Anterior cingulate cortex (tissue), 58 donors: ENCODE data around the gene PRKX.
"Not testable (repeated sequence)": the region's sequence is repeated elsewhere in the genome, so short reads cannot be mapped to it uniquely, and the experiment has no call there.

Experiments
- DNase-seq, 58 donors: peaks; one replicate each; lab custom pipeline; 2025; lab: John Stamatoyannopoulos, UW

PRKX gene

DNA sequence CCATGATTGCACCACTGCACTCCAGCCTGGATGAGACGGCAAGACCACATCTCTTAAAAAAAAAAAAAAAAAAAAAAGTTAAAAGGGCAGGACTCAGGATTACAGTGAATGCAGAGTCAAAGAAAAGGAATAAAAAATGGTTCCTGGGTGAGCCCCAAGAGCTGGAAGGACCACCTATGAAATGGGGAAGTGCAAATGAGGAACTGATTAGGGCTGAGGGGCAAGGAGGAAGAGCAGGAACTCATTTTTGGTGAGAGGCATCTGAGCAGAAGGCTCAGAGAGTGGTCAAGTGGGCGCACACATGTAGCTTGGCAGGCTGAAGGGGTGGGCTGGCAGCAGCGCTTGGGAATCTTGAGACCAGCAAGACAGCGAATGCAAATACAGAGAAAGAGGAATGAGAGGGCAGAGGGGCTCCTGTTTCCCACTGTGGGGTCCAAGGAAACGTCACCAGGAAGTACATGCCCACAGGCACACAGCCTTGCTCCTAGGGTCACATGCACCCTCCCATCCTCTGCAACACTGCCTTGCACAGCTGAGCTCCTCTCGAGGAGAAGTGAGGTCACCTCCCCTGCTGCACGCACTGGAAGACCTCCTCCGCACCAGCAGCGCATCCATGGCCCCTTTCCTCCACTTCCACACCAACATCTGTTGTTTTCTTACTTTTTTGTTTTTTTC lies 49.7 kb downstream of the PRKX start:
- DNase-seq = peak in 13 of 58 donors; percentile 0 to 26 (median 9)

DNA sequence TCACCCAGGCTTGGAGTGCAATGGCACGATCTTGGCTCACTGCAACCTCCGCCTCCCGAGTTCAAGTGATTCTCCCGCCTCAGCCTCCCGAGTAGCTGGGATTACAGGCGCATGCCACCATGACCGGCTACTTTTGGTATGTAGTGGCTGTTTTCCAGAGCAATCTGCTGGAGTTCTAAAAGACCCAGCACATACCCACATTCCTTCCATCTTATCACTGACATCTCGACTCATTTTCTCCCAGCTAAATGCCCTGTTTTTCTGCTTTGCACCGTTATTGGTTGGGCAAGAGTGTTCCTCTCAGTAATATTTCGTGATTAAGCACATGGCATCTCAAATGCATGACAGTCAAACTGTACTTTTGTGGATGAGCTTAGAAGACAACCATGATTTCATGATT lies 53.7 kb downstream of the PRKX start:
- no peak for DNase-seq

DNA sequence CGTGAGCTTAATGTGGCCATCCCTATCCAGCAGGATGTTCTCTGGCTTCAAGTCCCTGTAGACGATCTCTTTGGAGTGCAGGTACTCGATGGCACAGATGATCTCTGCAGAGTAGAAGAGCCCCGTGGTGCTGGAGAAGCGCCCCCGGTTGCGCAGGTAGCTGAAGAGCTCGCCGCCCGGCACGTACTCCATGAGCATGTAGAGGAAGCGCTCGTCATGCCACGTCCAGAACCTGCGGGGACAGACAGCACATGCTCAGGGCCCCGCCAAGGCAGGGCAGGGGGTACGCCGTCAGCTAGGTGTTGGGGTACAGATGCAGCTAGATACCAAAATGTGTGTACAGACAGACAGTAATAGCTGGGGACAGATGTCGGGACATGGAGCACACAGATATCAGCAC lies 58.3 kb downstream of the PRKX start:
- no peak for DNase-seq

DNA sequence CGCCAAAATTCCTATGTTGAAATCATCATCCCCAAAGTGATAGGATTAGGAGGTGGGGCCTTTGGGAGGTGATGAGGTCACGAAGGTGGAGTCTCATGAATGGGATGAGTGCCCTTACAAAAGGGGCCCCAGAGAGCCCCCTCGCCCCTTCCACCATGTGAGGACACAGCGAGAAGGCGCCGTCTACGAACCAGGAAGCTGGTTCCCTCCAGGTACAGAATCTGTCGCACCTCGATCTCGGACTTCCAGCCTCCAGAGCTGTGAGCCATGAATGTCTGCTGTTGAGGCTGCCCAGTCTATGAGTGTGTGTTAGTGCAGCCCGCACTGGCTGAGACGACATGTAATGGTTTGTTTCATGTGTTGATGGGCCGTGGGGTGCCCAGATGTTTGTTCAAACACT lies 60.3 kb downstream of the PRKX start:
- DNase-seq = no peak

DNA sequence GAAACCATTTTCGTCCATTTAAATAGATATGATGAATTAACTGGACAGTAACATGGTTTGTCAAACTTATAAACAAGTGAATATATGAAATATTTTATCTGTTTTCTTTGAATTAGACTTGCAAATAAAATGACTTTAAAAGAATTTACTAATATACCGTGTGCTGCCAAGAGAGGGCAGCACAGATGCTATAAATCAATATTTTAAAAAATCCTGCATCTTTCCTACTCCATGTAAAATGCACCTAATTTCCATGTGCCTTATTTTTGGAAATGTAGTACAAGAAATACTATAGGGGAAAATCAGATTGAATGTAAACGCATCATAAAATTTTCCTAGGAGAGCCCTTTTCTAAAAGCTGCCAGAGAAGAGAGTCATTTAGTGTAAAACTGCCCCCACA lies 62.2 kb downstream of the PRKX start:
- no peak for DNase-seq

DNA sequence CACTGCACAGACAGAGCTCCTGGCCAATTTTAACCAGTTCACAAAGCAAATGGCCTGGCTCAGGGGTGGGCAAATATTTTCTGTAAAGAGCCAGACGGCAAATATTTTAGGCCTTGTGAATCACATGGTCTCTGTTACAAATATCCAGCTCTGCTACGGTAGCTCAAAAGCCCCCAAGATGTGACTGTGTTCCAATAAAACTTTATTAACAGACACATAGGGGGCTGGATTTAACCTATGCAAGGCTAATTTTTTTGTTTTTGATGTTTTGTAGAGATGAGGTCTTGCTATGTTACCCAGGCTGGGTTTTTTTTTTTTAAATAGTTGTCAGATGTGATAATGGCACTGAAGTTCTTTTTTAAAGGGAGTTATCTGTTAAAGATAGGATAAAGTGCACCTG lies 65.4 kb downstream of the PRKX start:
- no peak for DNase-seq

DNA sequence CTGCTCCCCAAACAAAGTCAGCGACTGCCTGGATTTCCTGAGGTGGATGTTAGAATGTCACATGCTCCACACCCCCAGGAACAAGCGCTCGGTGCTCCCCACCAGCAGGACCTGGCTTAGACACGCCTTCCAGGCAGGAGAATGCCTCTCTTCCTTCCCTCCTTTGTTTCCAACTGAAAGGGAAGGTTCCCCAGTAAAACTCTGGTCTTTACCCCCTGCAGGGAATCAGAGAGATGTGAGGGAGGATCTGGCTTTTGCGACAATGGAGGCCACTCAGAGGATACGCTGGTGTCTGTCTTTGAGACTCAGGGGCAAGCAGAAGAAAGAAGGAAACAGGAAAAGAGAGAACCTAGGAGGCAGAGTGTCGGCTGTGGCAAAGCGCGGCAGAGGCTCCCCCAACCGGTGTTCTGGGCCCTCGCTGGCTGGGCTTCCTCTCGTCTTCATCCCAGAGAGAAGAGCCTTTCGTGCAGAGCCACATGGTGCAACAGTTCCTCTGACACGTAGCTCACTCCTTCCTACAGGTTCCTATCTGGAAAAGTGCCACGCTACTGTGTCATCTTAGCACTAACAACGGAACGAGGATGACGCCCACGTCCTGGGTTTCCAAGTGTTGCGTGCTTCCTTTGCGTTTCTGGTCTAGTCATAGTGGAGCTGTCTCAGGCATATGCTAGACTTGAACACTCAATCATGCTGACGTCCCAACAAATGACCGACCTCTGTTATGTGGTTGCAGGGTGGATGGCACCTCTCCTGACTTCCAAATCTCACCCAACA lies 73.4 kb downstream of the PRKX start:
- DNase-seq = peak in 11 of 58 donors; percentile 0 to 18 (median 4)

DNA sequence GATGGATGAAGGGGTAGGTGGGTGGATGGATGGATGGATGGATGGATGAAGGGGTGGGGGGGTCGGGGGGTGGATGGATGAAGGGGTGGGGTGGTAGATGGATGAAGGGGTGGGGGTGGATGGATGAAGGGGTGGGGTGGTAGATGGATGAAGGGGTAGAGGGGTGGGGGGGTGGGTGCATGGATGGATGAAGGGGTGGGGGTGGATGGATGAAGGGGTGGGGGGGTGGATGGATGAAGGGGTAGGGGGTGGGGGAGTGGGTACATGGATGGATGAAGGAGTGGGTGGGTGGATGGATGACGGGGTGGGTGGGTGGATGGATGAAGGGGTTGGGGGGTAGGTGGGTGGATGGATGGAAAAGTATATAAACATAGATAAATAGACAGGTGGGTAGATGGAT lies 74.2 kb downstream of the PRKX start:
- DNase-seq = peak in 3 of 58 donors; percentile 0 to 32 (median 9)

DNA sequence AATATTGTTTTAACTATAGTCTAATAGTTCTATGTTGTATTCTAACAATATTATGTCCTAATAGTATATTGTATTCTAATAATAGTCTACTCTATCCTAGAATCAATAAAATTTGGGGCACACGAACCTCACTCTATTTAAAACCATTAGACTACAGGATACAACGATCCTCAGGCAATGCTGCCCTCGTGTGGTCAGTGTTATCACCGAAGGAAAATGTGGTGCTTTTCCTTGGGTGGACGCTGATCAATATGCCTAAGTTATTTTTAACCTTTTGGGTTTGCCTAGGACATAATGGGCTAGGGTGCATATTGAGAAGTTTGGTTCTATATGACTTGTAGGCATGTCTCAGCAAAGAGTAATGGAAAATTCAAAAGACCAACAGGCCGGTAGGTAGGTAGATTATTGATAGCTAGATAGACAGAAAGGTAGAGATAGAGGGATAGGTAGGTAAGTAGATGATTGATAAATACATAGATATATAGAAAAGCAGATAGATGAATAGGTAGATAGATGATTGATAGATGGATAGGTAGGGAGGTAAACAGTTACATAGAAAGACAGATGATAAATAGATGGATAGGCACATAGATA lies 75.1 kb downstream of the PRKX start:
- DNase-seq = peak in 19 of 58 donors; percentile 0 to 41 (median 2)

DNA sequence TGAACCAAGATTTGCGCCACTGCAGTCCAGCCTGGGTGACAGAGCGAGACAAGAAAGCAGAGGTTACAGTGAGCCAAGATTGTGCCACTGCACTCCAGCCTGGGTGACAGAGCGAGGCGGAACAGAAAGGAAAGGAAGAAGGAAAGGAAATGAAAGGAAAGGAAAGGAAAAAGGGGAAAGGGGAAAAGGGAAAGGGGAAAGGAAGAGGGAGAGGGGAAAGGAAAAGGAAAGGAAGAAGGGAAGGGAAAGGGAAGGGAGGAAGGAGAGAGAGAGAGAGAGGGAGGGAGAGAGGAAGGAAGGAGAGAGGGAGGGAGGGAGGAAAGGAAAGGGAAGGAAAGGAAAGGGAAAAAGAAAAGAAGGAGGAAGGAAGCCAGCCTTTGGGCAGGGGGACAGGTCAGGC lies 76.6 kb downstream of the PRKX start:
- no peak for DNase-seq

DNA sequence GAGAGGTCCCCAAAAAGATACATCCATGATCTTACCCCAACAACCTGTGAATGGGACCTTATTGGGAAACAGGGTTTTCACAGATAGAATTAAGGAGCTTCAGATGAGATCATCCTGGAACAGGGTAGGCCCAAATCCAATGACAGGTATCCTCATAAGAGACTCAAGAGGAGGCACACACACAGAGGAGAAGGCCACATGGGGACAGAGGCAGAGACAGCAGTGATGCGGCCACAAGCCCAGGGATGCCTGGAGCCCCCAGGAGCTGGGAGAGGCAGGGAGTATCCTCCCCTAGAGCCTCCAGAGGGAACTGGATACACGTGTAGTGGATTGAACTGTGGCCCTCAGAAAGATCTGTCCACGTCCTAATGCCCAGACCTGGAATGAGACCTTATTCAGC lies 82.3 kb downstream of the PRKX start:
- no peak for DNase-seq

DNA sequence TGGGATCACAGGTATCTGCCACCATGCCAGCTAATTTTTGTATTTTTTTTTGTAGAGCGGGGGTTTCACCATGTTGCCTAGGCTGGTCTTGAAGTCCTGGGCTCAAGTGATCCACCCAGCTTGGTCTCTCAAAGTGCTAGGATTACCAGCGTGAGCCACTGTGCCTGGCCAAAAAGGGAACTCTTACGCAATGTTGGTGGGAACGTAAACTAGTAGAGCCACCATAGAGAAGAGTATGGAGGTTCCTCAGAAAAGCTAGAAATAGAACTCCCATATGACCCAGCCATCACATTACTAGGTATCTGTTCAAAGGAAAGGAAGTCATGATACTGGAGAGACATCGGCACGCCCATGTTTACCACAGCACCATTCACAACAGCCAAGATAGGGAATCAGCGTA lies 85.9 kb downstream of the PRKX start:
- DNase-seq = no peak

DNA sequence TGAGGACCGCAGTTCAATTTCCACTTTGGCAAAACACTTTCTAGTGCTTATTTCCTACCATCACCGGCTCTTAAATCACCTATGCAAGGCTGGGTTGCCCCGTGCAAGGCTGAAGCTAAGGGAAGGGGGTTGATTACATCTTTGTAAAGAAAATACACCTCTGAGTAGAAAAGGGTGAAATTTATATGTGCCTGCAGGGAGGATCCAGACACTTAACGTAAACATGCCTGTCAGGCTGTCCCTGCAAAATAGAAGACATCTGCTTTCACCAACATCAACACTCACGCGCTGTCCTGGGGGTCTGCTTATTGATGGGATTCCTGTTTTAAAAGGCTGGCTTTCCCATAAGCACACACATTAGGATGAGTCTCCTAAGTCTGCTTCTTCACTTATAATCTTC lies 92.0 kb downstream of the PRKX start:
- no peak for DNase-seq

DNA sequence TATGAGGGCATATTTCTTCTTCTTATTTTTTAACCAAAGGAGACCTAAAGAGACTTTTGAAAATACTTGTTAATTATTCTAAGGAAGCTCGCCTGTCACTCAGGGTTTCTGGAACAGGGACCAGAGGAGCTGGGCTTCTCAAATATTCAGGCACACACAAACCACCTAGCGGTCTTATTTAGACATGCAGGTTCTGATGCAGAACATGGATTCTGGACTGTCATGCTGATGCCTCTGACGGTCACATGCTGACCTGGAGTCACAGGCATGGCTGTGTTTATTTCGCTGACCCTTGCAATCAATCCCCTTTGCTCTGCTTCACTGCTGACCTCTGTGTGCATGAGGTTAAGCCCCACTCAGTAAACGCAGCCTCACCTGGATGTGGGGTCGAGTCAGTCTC lies 101.7 kb downstream of the PRKX start:
- not testable (repeated sequence) for DNase-seq

DNA sequence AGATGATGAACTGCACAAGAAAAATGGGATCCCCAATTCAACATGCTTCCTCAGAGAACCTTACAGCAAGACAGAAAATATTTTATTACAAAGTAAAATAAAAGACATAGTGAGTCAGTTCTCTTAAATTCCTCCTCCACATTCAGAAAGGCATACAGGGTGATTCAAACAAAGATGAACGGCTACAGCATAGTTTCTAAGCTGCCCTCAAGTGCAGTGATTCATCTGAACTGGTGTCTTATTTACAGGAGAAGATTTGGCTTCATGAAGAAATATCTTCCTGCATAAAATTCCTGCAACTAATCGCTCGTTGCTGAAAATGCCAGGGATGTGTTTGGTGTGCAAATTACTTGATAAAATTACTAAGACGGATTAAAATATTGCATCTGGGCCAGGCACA lies 103.6 kb downstream of the PRKX start:
- DNase-seq = no peak

DNA sequence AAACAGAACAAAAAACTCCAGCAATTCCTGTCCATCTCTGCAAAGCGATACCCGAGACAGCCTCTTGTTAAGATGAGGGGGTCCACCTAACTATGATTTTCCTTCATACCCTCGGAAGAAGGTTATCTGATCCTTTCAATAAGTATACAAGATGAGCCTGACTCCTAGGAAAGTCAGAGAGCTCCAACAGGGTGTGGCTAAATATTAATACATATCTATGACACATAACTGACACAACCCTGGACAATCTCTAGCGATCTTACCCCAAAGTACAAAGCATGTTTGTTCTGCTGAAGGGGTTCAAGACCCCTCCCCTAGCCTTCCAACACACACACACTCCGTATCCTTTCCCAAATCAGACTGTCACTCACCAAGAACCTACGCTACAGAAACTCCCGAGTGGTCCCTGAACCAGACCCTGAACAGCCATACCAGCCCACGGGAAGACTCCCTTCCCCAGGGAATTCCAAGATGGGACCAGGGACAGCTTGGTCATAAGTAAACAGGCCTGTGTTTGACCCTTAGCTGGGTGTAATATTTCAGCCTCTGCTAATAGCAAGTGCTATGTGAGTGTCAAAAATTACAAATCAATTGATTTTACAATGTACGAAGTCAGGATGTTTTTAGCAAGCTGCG lies 110.3 kb downstream of the PRKX start:
- no peak for DNase-seq

DNA sequence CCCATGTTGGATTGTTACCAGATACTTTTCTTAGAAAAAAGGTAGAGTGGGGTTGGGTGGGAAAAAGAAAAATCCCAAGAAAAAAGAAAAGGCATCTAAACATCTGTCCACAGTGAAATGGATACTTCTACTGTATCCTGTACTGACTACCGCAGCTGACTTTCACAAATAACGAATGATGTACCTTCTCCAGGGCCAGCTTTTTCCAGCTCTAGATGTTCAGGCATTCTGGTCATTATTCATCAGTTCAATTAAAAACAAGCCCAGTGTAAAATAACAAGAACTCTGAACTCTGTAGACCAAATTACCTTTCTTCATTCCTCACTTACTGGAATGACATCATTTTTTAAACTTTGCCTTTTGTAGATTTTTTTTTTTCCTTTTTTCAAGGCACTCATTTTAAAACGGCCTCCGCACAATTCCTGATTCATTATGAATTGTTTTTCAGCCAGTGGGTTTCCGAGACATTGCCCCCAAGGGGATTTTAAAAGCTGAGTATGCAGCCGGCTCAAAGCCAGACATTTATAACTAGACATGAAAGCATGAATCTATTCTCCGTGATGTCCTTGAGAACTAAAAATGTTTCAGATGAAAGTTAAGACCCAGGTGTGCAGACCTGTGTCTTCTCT lies 113.5 kb downstream of the PRKX start:
- DNase-seq = no peak

DNA sequence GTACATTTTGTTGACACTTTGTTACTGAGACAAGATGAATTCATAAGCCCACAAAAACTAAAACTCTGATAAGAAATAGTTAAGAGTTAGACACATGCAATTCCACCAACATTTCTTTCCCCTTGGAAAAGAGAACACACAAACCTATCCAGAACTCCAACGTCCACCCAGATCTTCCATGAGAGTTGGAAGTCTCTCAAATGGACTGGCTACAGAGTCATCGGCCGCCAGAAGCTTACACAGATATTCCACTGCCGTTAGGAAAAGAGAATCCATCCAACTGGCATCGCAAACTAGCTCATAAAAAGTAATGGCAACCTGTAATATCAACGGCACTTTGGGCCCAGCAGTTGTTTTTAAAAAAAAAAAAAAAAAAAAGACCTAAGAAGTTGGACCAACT lies 114.7 kb downstream of the PRKX start:
- DNase-seq = no peak

DNA sequence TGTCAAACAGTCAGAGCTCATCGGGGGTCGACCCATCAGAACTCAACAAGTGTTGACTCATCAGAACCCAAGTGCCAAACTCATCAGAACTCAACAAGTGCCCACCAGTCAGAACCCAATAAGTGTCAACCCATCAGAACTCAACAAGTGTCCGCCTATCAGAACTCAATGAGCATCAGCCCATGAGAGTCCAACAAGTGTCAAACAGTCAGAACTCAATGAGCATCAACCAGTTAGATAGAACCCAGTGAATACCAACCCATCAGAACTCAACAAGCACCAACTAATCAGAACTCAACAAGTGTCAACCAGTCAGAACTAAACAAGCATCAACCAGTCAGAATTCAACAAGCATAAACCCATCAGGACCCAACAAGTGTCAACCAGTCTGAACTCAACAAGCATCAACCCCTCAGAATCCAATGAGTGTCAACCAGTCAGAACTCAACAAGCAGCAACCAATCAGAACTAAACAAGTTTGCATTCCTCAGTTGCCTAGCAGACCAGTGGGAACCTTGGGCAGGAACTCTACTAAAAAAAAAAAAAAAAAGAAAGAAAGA lies 115.3 kb downstream of the PRKX start:
- DNase-seq = no peak

DNA sequence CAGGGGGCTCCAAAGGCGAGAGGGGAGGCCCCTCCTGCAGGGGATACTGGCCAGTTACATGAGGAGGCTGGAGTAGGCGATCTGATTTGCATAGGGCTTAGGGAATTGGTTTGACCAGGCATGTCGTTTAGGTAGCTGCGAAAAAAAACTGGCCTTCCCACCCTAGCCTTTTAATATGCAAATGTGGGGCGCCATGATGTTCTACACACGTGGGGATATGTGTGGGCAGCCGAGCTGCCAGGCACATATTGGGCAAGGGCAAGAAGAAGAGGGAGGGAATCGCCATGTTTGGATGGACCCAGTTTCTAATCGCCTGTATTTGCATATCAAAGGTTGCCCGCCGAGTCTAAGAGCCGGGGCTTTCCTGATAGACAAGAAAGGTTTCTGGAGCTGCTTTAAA lies 121.3 kb downstream of the PRKX start:
- DNase-seq = no peak

DNA sequence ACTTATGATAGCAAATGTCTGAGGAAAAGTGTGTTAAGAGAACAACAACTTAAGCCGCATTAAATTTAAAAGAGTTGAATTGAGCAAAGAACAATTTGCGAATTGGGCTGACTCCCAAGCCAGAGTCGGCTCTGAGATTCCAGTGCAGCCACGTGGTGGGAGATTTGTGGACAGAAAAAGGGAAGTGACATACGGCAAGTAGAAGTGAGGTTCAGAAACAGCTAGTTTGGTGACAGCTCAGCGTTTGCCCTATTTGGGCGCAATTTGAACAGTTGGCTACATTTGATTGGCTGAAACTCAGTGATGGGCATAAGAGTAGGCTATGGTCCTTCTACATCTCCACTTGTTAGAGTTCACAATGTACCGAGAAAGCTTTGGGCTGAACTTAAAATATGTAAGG lies 124.0 kb downstream of the PRKX start:
- DNase-seq = peak in 1 of 58 donors; percentile 0
